Thyroid gland (tissue), 4 donors: Measurements from ENCODE around the gene NFATC2IP.
"Not testable (repeated sequence)": the region's sequence is repeated elsewhere in the genome, so short reads cannot be mapped to it uniquely, and the experiment has no call there.

Source experiments
- CTCF ChIP-seq, 6 experiments: fragments of 200-600 bp in 3 of 6; fragments of 450-650 bp in 3 of 6; sonication (generic) in 3 of 6; IDR thresholded peaks; one replicate each; pipeline ENCODE4 v1.5.1; 2016 to 2019; ENCODE audit warnings: antibody characterized with exemption in 6 of 6, mild to moderate bottlenecking in 2 of 6, inconsistent platforms in 1 of 6, moderate library complexity in 1 of 6
- POLR2A ChIP-seq, 2 donors: fragments of 450-650 bp; IDR thresholded peaks; one replicate each; pipeline ENCODE4 v1.6.1; 2017; ENCODE audit warnings: antibody characterized with exemption in 2 of 2, mild to moderate bottlenecking in 2 of 2, moderate library complexity in 1 of 2

- TF ChIP-seq CTCF, POLR2A (IDR thresholded peaks at IDR 0.05): not testable (repeated sequence)
Observed at GRCh38 chr16:28969696-28970095, 19.0 kb downstream of the NFATC2IP start.
